Caco-2 (cell line): ENCODE results near the gene TAPBP. TPM values are rescaled to one million over a fixed set of nuclear protein-coding genes. Genes with fewer than 3 reads are reported as not detected.
"Not testable (repeated sequence)": the region's sequence is repeated elsewhere in the genome, so short reads cannot be mapped to it uniquely, and the experiment has no call there.

Experiments used
- BruUV-seq: library from RNA; stranded (reverse); fragments of 400-500 nt; replicated peaks from 2 replicates; lab custom pipeline; 2021; lab: Mats Ljungman, UMichigan
- CTCF ChIA-PET: fragments of 300-600 bp; sonication (Branson Sonifier 250); formaldehyde crosslinking; loops from one replicate; lab custom pipeline; 2022; ENCODE audit warnings: antibody characterized with exemption; lab: Charles Lee
- POLR2A ChIA-PET: fragments of 300-600 bp; sonication (Branson Sonifier 250); formaldehyde crosslinking; loops from one replicate; lab custom pipeline; 2022; ENCODE audit warnings: antibody characterized with exemption; lab: Charles Lee
- DNase-seq, 2 experiments: peaks; one replicate each; pipeline versions ENCODE4 v3.0.0 to v3.0.0-alpha.2; 2020 to 2022
- H3K27me3 ChIP-seq: replicated peaks from 2 replicates; pipeline ENCODE4 v1.6.0; 2011; ENCODE audit warnings: low read length; ENCODE audit not compliant: control insufficient read depth, insufficient read depth
- H3K36me3 ChIP-seq: 2 replicates; pipeline ENCODE4 v1.5.1; 2011; ENCODE audit warnings: low read length; ENCODE audit not compliant: control insufficient read depth, insufficient read depth
- H3K4me1 ChIP-seq: fragments of 250-450 bp; sonication (Bioruptor Pico); 2 replicates; pipeline ENCODE4 v1.5.1; 2020; ENCODE audit warnings: mild to moderate bottlenecking
- H3K4me3 ChIP-seq: 2 replicates; pipeline ENCODE4 v1.5.1; 2011; ENCODE audit warnings: low read depth, mild to moderate bottlenecking, control low read depth, low read length
- H3K9me3 ChIP-seq: fragments of 250-450 bp; sonication (Bioruptor Pico); 2 replicates; pipeline ENCODE4 v1.5.1; 2020; ENCODE audit warnings: mild to moderate bottlenecking, moderate library complexity
- H3K27ac Mint-ChIP-seq: one replicate; pipeline ENCODE4 v1.8.0; 2022; ENCODE audit warnings: mixed read lengths; ENCODE audit not compliant: unreplicated experiment
- H3K27me3 Mint-ChIP-seq: one replicate; pipeline ENCODE4 v1.8.0; 2022; ENCODE audit warnings: mixed read lengths; ENCODE audit not compliant: insufficient read depth, unreplicated experiment
- H3K36me3 Mint-ChIP-seq: one replicate; pipeline ENCODE4 v1.8.0; 2022; ENCODE audit warnings: mild to moderate bottlenecking, mixed read lengths; ENCODE audit not compliant: insufficient read depth, unreplicated experiment
- H3K4me1 Mint-ChIP-seq: one replicate; pipeline ENCODE4 v1.8.0; 2022; ENCODE audit warnings: low read depth, mixed read lengths; ENCODE audit not compliant: unreplicated experiment
- H3K4me3 Mint-ChIP-seq: one replicate; pipeline ENCODE4 v1.8.0; 2022; ENCODE audit warnings: mild to moderate bottlenecking, moderate library complexity, mixed read lengths; ENCODE audit not compliant: unreplicated experiment
- H3K9me3 Mint-ChIP-seq: one replicate; pipeline ENCODE4 v1.8.0; 2022; ENCODE audit warnings: mixed read lengths; ENCODE audit not compliant: unreplicated experiment
- intact Hi-C: fragments of 100-400 bp; cut with micrococcal nuclease; formaldehyde crosslinking; loops from one replicate; pipeline ENCODE4 v1.10.0; 2022; ENCODE audit not compliant: unreplicated experiment
- total RNA-seq: library from RNA; stranded (reverse); gene quantifications from 2 replicates; pipeline ENCODE4 v1.2.3, GENCODE V29; 2022
- TF ChIP-seq, protein P1 (sequence below), 2 experiments: fragments of 200-600 bp in 1 of 2; IDR thresholded peaks; 1 replicate in 1 of 2; 2 replicates in 1 of 2; pipeline versions ENCODE4 v1.5.1 to v1.8.0; 2011 to 2022; ENCODE audit warnings: antibody characterized with exemption in 1 of 2, control low read depth in 1 of 2, inconsistent platforms in 1 of 2, low read depth in 1 of 2, low read length in 1 of 2, mild to moderate bottlenecking in 1 of 2, moderate library complexity in 1 of 2; ENCODE audit not compliant: insufficient read depth in 1 of 2, severe bottlenecking in 1 of 2, unreplicated experiment in 1 of 2

Gene TAPBP
- total RNA-seq, 1 experiment from 2014 or later = 36.7 TPM

DNA sequence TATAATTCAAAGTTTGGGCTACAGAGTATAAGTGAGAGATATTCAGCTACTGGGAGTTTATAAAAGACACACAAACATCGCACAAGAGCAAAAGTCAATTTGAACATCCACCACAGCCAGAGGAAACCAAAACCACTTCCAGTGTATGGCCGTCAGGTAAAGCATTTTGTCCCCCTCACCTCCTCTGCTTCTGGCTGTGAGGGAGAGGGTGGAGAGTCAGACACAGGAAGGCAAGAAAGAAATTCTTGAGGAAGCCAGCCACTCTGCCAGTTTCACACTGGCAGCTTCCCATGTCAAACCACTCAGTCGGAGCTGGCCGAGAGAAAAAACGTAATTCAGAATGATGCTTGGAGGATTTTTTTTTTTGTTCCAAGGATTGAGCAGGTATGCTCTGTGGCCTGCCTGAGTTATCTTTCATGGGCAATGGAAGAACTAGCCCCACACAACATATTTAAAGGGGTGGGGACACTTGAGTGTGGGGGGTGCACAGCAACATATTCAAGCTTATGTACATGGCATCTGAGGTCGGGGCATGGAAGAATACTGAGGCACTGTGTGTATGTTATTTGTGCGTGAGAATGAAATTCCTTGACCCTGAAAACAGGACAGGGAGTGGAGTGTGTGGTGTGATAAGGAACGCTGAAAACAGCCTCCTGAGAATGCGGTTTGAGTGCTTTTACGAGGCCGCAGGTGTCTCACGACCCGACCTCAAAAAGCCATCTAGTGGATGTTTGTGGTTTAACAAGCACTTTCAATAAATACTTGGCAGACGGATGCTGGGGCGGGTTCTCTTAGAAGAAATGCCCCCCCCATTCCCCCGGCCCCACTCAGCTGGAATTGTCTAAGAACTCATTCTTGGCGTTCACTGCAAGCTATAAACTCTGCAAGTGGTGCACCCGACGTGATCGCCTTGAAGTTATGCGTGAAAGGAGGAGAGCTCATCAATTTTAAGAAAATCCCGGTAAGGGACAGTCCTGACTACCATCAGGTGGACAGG, 31.1 kb upstream of the TAPBP start:
- peak; percentile 78 to 80 for DNase-seq
- Histone ChIP-seq H3K9me3 (no peaks in the 10 kb centered on the region), H3K4me1 (peaks cover 13% of the 10 kb centered on the region), H3K4me3 (no peak overlapping the region), H3K27me3 (no peaks in the 10 kb centered on the region), H3K36me3 (no peaks in the 10 kb centered on the region)
- CTCF ChIA-PET = interaction anchor here (0.6 to 2.1 kb wide), 4 partner anchors 27 to 74 kb away, joined by 3 to 8 read pairs (median 5); partner anchors contain the start of genes RPS18, VPS52 and ZBTB22
- no peaks in the 10 kb centered on the region for H3K9me3 Mint-ChIP-seq
- peaks cover 34% of the 10 kb centered on the region for H3K4me1 Mint-ChIP-seq
- no peaks in the 10 kb centered on the region for H3K36me3 Mint-ChIP-seq
- no TSS peak for BruUV-seq
- TF ChIP-seq, protein P1, sequence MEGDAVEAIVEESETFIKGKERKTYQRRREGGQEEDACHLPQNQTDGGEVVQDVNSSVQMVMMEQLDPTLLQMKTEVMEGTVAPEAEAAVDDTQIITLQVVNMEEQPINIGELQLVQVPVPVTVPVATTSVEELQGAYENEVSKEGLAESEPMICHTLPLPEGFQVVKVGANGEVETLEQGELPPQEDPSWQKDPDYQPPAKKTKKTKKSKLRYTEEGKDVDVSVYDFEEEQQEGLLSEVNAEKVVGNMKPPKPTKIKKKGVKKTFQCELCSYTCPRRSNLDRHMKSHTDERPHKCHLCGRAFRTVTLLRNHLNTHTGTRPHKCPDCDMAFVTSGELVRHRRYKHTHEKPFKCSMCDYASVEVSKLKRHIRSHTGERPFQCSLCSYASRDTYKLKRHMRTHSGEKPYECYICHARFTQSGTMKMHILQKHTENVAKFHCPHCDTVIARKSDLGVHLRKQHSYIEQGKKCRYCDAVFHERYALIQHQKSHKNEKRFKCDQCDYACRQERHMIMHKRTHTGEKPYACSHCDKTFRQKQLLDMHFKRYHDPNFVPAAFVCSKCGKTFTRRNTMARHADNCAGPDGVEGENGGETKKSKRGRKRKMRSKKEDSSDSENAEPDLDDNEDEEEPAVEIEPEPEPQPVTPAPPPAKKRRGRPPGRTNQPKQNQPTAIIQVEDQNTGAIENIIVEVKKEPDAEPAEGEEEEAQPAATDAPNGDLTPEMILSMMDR (IDR thresholded peaks at IDR 0.05; ENCODE audit: insufficient read depth in 1 of 2, low read depth in 1 of 2, low read length in 1 of 2, severe bottlenecking in 1 of 2, unreplicated experiment in 1 of 2) = peak; percentile 55 to 59
- intact Hi-C loops = loop anchor here (1.0 to 5.0 kb wide), 2 partner anchors 22 to 33 kb away; partner anchors contain the start of gene TAPBP
- peak overlapping the region; percentile 48 for H3K4me3 Mint-ChIP-seq
- POLR2A ChIA-PET = interaction anchor here (0.6 kb wide), 1 partner anchor 492 kb away, joined by 3 read pairs; the partner anchor contains the start of gene TAP1
- H3K27me3 Mint-ChIP-seq = no peaks in the 10 kb centered on the region
- H3K27ac Mint-ChIP-seq = peak overlapping the region; percentile 73

DNA sequence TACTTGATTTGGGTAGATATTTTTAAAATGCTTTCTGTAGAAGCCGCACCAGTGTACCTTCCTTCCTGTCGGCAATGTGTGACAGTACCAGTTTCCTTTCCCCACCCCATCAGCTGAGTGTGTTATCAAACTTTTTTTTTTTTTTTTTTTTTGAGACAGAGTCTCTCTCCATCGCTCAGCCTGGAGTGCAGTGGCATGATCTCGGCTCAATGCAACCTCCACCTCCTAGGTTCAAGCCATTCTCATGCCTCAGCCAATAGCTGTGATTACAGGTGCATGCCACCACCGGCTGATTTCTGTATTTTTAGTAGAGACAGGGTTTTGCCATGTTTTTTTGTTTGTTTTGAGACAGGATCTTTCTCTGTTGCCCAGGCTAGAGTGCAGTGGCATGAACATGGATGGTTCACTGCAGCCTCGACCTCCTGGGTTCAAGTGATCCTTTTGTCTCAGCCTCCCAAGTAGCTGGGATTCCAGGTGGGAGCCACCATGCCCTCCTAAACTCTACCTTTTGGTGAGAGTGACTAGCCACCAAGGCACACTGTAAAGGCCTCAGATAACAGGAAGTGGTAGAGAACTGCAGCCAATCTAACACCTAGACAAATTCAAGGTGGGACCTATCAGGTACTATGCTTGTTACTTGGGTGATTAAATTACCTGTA, 30.2 kb upstream of the TAPBP start:
- no peaks in the 10 kb centered on the region for H3K27me3 ChIP-seq
- POLR2A ChIA-PET = no interaction called here
- Mint-ChIP-seq H3K4me1 (peaks cover 25% of the 10 kb centered on the region), H3K4me3 (no peak overlapping the region), H3K9me3 (no peaks in the 10 kb centered on the region), H3K27me3 (no peaks in the 10 kb centered on the region), H3K36me3 (no peaks in the 10 kb centered on the region), H3K27ac (no peak overlapping the region)
- H3K4me1 ChIP-seq = peaks cover 13% of the 10 kb centered on the region
- DNase-seq = no peak
- H3K9me3 ChIP-seq = no peaks in the 10 kb centered on the region
- H3K4me3 ChIP-seq = no peak overlapping the region
- no TSS peak for BruUV-seq
- CTCF ChIA-PET = interaction anchor here (0.6 to 2.1 kb wide), 3 partner anchors 21 to 45 kb away, joined by 3 to 8 read pairs (median 3); no protein-coding TSS in a partner anchor
- intact Hi-C loops = no loop called here
- TF ChIP-seq, protein P1 (IDR thresholded peaks at IDR 0.05; ENCODE audit: insufficient read depth in 1 of 2, low read depth in 1 of 2, low read length in 1 of 2, severe bottlenecking in 1 of 2, unreplicated experiment in 1 of 2) = no peak
- no peaks in the 10 kb centered on the region for H3K36me3 ChIP-seq

DNA sequence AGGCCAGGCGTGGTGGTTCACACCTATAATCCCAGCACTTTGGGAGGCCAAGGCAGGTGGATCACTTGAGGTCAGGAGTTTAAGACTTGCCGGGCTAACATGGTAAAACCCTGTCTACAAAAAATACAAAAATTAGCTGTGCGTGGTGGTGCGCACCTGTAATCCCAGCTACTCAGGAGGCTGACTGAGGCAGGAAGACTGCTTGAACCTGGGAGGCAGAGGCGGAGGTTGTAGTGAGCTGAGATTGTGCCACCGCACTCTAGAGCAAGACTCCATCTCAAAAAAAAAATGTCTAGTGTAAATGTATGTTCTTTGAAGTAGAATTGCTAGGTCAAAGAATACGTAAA, 29.7 kb upstream of the TAPBP start:
- CTCF ChIA-PET = interaction anchor here (0.6 kb wide), 1 partner anchor 21 kb away, joined by 3 read pairs; no protein-coding TSS in a partner anchor
- H3K9me3 Mint-ChIP-seq, DNase-seq, intact Hi-C loops, POLR2A ChIA-PET, H3K4me3 ChIP-seq, H3K27me3 ChIP-seq, BruUV-seq, H3K27me3 Mint-ChIP-seq, H3K4me3 Mint-ChIP-seq, H3K9me3 ChIP-seq, H3K36me3 ChIP-seq, H3K36me3 Mint-ChIP-seq, H3K27ac Mint-ChIP-seq: not testable (repeated sequence)
- peaks cover 13% of the 10 kb centered on the region for H3K4me1 ChIP-seq
- peaks cover 22% of the 10 kb centered on the region for H3K4me1 Mint-ChIP-seq
